ENCODE measurements around the gene TTYH3. TPM values are rescaled to one million over a fixed set of nuclear protein-coding genes. Genes with fewer than 3 reads are reported as not detected.

The TTYH3 gene, protein sequence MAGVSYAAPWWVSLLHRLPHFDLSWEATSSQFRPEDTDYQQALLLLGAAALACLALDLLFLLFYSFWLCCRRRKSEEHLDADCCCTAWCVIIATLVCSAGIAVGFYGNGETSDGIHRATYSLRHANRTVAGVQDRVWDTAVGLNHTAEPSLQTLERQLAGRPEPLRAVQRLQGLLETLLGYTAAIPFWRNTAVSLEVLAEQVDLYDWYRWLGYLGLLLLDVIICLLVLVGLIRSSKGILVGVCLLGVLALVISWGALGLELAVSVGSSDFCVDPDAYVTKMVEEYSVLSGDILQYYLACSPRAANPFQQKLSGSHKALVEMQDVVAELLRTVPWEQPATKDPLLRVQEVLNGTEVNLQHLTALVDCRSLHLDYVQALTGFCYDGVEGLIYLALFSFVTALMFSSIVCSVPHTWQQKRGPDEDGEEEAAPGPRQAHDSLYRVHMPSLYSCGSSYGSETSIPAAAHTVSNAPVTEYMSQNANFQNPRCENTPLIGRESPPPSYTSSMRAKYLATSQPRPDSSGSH
- 51.4 and 93.5 TPM in 2 replicates for total RNA-seq

DNA sequence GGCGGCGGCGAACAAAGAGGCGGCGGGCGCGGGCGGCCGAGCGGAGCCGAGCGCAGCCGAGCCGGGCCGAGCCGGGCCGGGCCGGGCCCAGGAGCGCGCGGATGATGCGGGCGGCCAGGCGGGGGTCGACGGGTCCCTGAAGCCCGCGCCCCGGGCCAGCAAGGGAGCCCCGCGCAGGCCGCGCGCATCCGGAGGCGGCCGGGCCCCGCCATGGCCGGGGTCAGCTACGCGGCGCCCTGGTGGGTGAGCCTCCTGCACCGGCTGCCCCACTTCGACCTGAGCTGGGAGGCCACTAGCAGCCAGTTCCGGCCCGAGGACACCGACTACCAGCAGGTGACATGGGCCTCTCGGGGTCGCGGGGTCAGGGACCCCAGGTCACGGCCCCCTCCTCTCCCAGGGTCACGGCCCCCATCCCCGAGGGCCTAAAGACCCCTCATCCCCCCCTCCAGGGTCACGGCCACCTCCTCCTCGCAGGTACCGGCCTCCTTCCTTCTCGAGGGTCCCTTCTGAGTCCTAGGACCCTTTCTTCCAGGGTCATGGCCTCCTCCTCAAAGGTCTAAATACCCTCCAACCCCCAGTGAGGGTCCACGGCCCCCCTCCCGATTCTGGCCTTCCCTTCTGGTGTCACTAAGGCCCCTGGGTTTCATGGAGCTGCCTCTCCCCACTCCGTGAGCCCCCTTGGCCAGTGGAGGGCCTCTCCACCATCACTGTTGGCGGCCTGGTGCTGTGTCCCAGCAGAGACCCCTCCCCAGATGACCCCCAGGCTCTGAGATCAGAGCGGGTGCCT lies at the start of gene TTYH3:
TTYH3 (plus strand) TSS at position 41 of the 787 bp plus-strand sequence; CDS start at position 211, 170 bp downstream.

DNA sequence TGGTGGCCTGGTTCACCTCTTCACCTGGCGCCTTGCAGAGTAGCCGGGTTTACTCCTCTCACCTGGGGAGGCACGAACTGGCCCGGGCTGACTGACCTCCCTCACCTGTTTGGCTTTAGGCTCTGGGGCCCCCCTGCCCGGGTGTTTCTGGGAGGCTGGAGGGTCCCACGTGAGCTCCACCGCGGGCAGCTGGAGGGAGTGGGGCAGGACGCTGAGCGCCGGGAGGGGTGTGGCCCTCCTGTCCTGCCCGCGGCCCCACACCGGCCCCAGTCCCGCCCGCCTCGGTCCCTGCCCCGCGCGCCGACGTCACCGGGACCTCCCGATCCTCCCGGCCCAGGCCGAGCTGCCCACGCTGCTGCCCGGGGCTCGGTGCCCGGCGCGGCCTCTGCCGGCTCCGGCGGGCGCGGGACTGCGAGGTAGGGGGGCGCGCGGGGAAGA lies 56.1 kb downstream of the TTYH3 start, which contains the start of gene AMZ1:
AMZ1 (plus strand) TSS at position 322 of the 438 bp plus-strand sequence. CDS start 12,250 bp downstream, outside the sequence.

Other genes with a start within 250 kb of the TTYH3 start
- gene CHST12, start 228.4 kb upstream of the TTYH3 start, total RNA-seq: 7.9 and 10.3 TPM in 2 replicates
- gene GRIFIN, start 155.6 kb upstream of the TTYH3 start, total RNA-seq: not detected in 2 replicates
- gene LFNG, start 112.2 kb upstream of the TTYH3 start, total RNA-seq: 0.88 and 6.9 TPM in 2 replicates
- gene BRAT1, start 76.5 kb upstream of the TTYH3 start, total RNA-seq: 17.3 and 42.9 TPM in 2 replicates
- gene IQCE, start 73.0 kb upstream of the TTYH3 start, total RNA-seq: 15.5 and 17.6 TPM in 2 replicates
- gene AMZ1, start 56.2 kb downstream of the TTYH3 start, total RNA-seq: 0.88 and 3.3 TPM in 2 replicates
- 44.1 and 49.9 TPM in 2 replicates for gene GNA12, start 212.3 kb downstream of the TTYH3 start, total RNA-seq

Measured in placental pericyte (primary cell).